K562 (cell line): ENCODE data around the gene PHYKPL. TPM values are rescaled to one million over a fixed set of nuclear protein-coding genes. Genes with fewer than 3 reads are reported as not detected.
A peak's percentile ranks its signal among the peaks of the same experiment; 100 is the strongest.

ENCODE experiments used
- ATAC-seq: fragments of 200-7000 bp; cut with Tn5 transposase; 3 replicates; pipeline ENCODE4 v1.9.1; 2020; ENCODE audit warnings: moderate library complexity
- BruUV-seq: library from RNA; stranded (reverse); fragments of 400-500 nt; replicated peaks from 2 replicates; lab custom pipeline; 2021; lab: Mats Ljungman, UMichigan
- CTCF ChIA-PET: fragments of 300-600 bp; formaldehyde crosslinking; extraction: SDS; loops from one replicate; lab custom pipeline; 2021; ENCODE audit warnings: low intra/inter-chr PET ratio; lab: Yijun Ruan, JAX
- POLR2A ChIA-PET: fragments of 300-600, 350-650 bp; sonication (Branson Sonifier 250); formaldehyde crosslinking; extraction: SDS; loops from one replicate; lab custom pipeline; 2021; ENCODE audit warnings: antibody characterized with exemption, inconsistent platforms; lab: Yijun Ruan, JAX
- DNase-seq, 4 experiments: peaks; one replicate each; pipeline versions ENCODE4 v3.0.0 to v3.0.0-alpha.2; 2011 to 2018; ENCODE audit warnings: low spot score in 3 of 4, mixed read lengths in 3 of 4; ENCODE audit errors: extremely low read depth in 1 of 4
- FAIRE-seq: peaks from 2 replicates; lab custom pipeline; 2011; peaks lifted over from hg19 to GRCh38; lab: Jason Lieb, UNC
- H2AFZ ChIP-seq: 2 replicates; pipeline ENCODE4 v1.6.0; 2011; ENCODE audit warnings: low read depth, low read length, control low read depth, inconsistent platforms
- H3K27ac ChIP-seq: fragments of 200-600 bp; 3 replicates; pipeline ENCODE4 v1.8.0; 2011; ENCODE audit warnings: low read depth, mild to moderate bottlenecking, control low read depth, inconsistent platforms, low read length, moderate library complexity, mixed read lengths; ENCODE audit errors: extremely low read depth
- H3K27me3 ChIP-seq, 2 experiments: fragments of 300-600 bp in 1 of 2; 2 replicates in 1 of 2; 3 replicates in 1 of 2; pipeline versions ENCODE4 v1.6.0 to v1.8.0; 2011; ENCODE audit warnings: inconsistent platforms in 2 of 2, low read length in 2 of 2, mild to moderate bottlenecking in 1 of 2, mixed read lengths in 1 of 2, moderate library complexity in 1 of 2; ENCODE audit not compliant: control insufficient read depth in 2 of 2, insufficient read depth in 2 of 2
- H3K36me3 ChIP-seq: fragments of 300-600 bp; 3 replicates; pipeline ENCODE4 v1.8.0; 2011; ENCODE audit warnings: mild to moderate bottlenecking, low read length, inconsistent platforms; ENCODE audit not compliant: control insufficient read depth, insufficient read depth
- H3K4me1 ChIP-seq, 2 experiments: fragments of 200-600 bp in 1 of 2; replicated peaks in 1 of 2; 2 replicates in 1 of 2; 3 replicates in 1 of 2; pipeline versions ENCODE4 v1.5.1 to v1.8.0; 2011; ENCODE audit warnings: inconsistent platforms in 2 of 2, low read length in 2 of 2, mild to moderate bottlenecking in 1 of 2, mixed read lengths in 1 of 2, moderate library complexity in 1 of 2; ENCODE audit not compliant: control insufficient read depth in 2 of 2, insufficient read depth in 2 of 2
- H3K4me2 ChIP-seq: 2 replicates; pipeline ENCODE4 v1.6.1; 2011; ENCODE audit warnings: low read length, control low read depth, inconsistent platforms, mixed read lengths; ENCODE audit not compliant: insufficient read depth
- H3K4me3 ChIP-seq: fragments of 200-600 bp; sonication (generic), shearing (Covaris generic); 2 replicates; pipeline ENCODE4 v1.5.1; 2016; ENCODE audit warnings: control low read depth, inconsistent platforms
- H3K79me2 ChIP-seq: fragments of 200-600 bp; 3 replicates; pipeline ENCODE4 v1.8.0; 2011; ENCODE audit warnings: low read length, inconsistent platforms; ENCODE audit not compliant: control insufficient read depth, insufficient read depth
- H3K9ac ChIP-seq, 2 experiments: 2 replicates each; pipeline versions ENCODE4 v1.6.0 to v1.6.1; 2011; ENCODE audit warnings: low read depth in 2 of 2, low read length in 2 of 2, control low read depth in 1 of 2, inconsistent platforms in 1 of 2, mild to moderate bottlenecking in 1 of 2, mixed read lengths in 1 of 2; ENCODE audit not compliant: insufficient read depth in 1 of 2
- H3K9me1 ChIP-seq: one replicate; pipeline ENCODE4 v1.6.0; 2011; ENCODE audit warnings: inconsistent platforms, mild to moderate bottlenecking, low read length, moderate library complexity; ENCODE audit not compliant: control insufficient read depth, insufficient read depth
- H3K9me3 ChIP-seq: replicated peaks from 2 replicates; pipeline ENCODE4 v1.5.1; 2011; ENCODE audit warnings: low read depth, low read length, inconsistent platforms; ENCODE audit not compliant: control insufficient read depth, insufficient read depth
- H4K20me1 ChIP-seq: replicated peaks from 2 replicates; pipeline ENCODE4 v1.6.1; 2011; ENCODE audit warnings: low read length, inconsistent platforms, mixed read lengths; ENCODE audit not compliant: control insufficient read depth, insufficient read depth
- CAMTA2 ChIP-seq: fragments of 250-450 bp; sonication (Bioruptor Pico); conservative IDR thresholded peaks from 2 replicates; pipeline ENCODE4 v1.5.1; 2022
- POLR2A ChIP-seq: fragments of 450-650 bp; conservative IDR thresholded peaks from 2 replicates; pipeline ENCODE4 v1.6.1; 2016
- ZNF121 ChIP-seq: sonication (generic); formaldehyde crosslinking; conservative IDR thresholded peaks from 2 replicates; pipeline ENCODE4 v1.8.0; 2022; ENCODE audit warnings: missing genetic modification reagents
- ZNF282 ChIP-seq: sonication (generic); formaldehyde crosslinking; IDR thresholded peaks from 2 replicates; pipeline ENCODE4 v1.8.1; 2023; ENCODE audit warnings: missing genetic modification reagents
- WGBS: fragments of 100-300 bp; shearing (Covaris generic); methylation state at CpG from one replicate; pipeline ENCODE4 v1.1.6; 2016; ENCODE audit warnings: low coverage, mixed read lengths; ENCODE audit not compliant: insufficient coverage; ENCODE audit errors: missing lambda C conversion rate; 5-methylcytosine and 5-hydroxymethylcytosine counted together
- in situ Hi-C: fragments of 300-500 bp; cut with MboI; formaldehyde crosslinking; loops from 4 replicates; pipeline ENCODE4 v1.15.0; 2018; ENCODE audit warnings: inconsistent platforms, mixed read lengths
- intact Hi-C: fragments of 100-400 bp; cut with micrococcal nuclease; formaldehyde crosslinking; loops from 2 replicates; pipeline ENCODE4 v1.14.2; 2022
- polyA plus RNA-seq, 8 experiments: library from polyadenylated mRNA; depleted of rRNA in 4 of 8; stranded (reverse) in 5 of 8; unstranded in 3 of 8; fragments of >200 nt; fragmentation: Nextera tagmentation in 2 of 8; fragmentation: Illumina TruSeq in 1 of 8; extraction: Ambion mirVana in 2 of 8; extraction: Trizol in 1 of 8; gene quantifications; 2 replicates each; pipeline versions ENCODE4 v1.2.1 to v1.2.3, GENCODE V29; 2011 to 2014; ENCODE audit warnings: inconsistent platforms in 1 of 8, missing spikeins in 1 of 8
- total RNA-seq, 7 experiments: library from RNA; depleted of rRNA in 6 of 7; stranded (reverse); fragments of >200 nt in 6 of 7; fragmentation: Illumina TruSeq in 2 of 7; extraction: Trizol in 2 of 7; gene quantifications; 2 replicates each; pipeline versions ENCODE4 v1.2.1 to v1.2.3, GENCODE V29; 2011 to 2021; ENCODE audit warnings: low replicate concordance in 1 of 7
- TF ChIP-seq, protein P1 (sequence below): fragments of 250-450 bp; sonication (Bioruptor Pico); IDR thresholded peaks from 2 replicates; pipeline ENCODE4 v1.4.0; 2020

Gene PHYKPL
- total and polyA plus RNA-seq, 9 of the 15 experiments (the other 6 are each of a cell fraction or from before 2014, with no cell fraction given): 4.7 to 34.7 (median 18.6) TPM

- DNase-seq (no peak), ATAC-seq (no peak), FAIRE-seq (no peak)
- Histone ChIP-seq H3K36me3 (peaks cover 80% of the 10 kb centered on the region), H3K9ac (no peak overlapping the region), H3K4me2 (no peak overlapping the region), H3K27me3 (no peaks in the 10 kb centered on the region), H3K4me1 (peaks cover 7 to 12% of the 10 kb centered on the region in 2 experiments; a peak in 2 of 5 replicates), H4K20me1 (peaks cover 23% of the 10 kb centered on the region), H2AFZ (no peak overlapping the region), H3K4me3 (no peak overlapping the region), H3K9me1 (no peaks in the 10 kb centered on the region), H3K9me3 (no peaks in the 10 kb centered on the region), H3K79me2 (no peaks in the 10 kb centered on the region; the same call in 2 of the 3 replicates), H3K27ac (no peak overlapping the region)
- in situ Hi-C loops: no loop called here
- BruUV-seq: no TSS peak
- WGBS: 92% methylated on average over 3 of the region's 3 CpGs
- CTCF ChIA-PET: no interaction called here
- TF ChIP-seq, protein P1, sequence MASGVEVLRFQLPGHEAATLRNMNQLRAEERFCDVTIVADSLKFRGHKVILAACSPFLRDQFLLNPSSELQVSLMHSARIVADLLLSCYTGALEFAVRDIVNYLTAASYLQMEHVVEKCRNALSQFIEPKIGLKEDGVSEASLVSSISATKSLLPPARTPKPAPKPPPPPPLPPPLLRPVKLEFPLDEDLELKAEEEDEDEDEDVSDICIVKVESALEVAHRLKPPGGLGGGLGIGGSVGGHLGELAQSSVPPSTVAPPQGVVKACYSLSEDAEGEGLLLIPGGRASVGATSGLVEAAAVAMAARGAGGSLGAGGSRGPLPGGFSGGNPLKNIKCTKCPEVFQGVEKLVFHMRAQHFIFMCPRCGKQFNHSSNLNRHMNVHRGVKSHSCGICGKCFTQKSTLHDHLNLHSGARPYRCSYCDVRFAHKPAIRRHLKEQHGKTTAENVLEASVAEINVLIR (CRISPR knock-in tag): no peak
- TF ChIP-seq POLR2A: peak; percentile 27; the same call in 1 of the 2 replicates
- TF ChIP-seq ZNF121: peak; percentile 72
- no peak for TF ChIP-seq ZNF282 (CRISPR knock-in tag)
- TF ChIP-seq CAMTA2 (CRISPR knock-in tag): no peak
- intact Hi-C loops: no loop called here
- POLR2A ChIA-PET: interaction anchor here (0.7 to 12.7 kb wide), 5 partner anchors 10 to 34 kb away, joined by 3 to 162 read pairs (median 18); partner anchors contain the start of genes HNRNPAB and PHYKPL
Observed at GRCh38 chr5:178216779-178217178, 15.8 kb downstream of the PHYKPL start.
